Lower lobe of right lung (tissue), 2 donors: Measurements from ENCODE around the gene MEGF11. TPM values are rescaled to one million over a fixed set of nuclear protein-coding genes. Genes with fewer than 3 reads are reported as not detected.

Experiments used
- ATAC-seq, 2 donors: fragments of 200-7000 bp; cut with Tn5 transposase; one replicate each; pipeline ENCODE4 v1.9.1; 2020 to 2022; ENCODE audit warnings: mild to moderate bottlenecking in 2 of 2, moderate library complexity in 2 of 2
- DNase-seq: peaks from one replicate; pipeline ENCODE4 v3.0.0-alpha.2; 2020
- H3K27ac ChIP-seq: fragments of 200-600 bp; one replicate; pipeline ENCODE4 v1.8.0; 2022
- H3K27me3 ChIP-seq: fragments of 200-600 bp; one replicate; pipeline ENCODE4 v1.8.0; 2022; ENCODE audit warnings: low read depth
- H3K36me3 ChIP-seq: fragments of 200-600 bp; one replicate; pipeline ENCODE4 v1.8.0; 2022; ENCODE audit warnings: mild to moderate bottlenecking
- H3K4me1 ChIP-seq: fragments of 200-600 bp; one replicate; pipeline ENCODE4 v1.8.0; 2022
- H3K4me3 ChIP-seq: fragments of 200-600 bp; one replicate; pipeline ENCODE4 v1.8.0; 2022; ENCODE audit warnings: mild to moderate bottlenecking
- H3K9me3 ChIP-seq: fragments of 200-600 bp; one replicate; pipeline ENCODE4 v1.8.0; 2022
- CTCF ChIP-seq: fragments of 200-600 bp; IDR thresholded peaks from one replicate; pipeline ENCODE4 v1.8.0; 2022; ENCODE audit warnings: antibody characterized with exemption, mild to moderate bottlenecking
- intact Hi-C: fragments of 100-400 bp; cut with DNase I; formaldehyde crosslinking; loops from one replicate; pipeline ENCODE4 v1.11.0; 2022
- total RNA-seq: library from RNA; stranded (reverse); fragmentation: NEBNext Ultra II Directional; extraction: Animal tissue kit (Norgen Biotek cat#: 25700); gene quantifications from one replicate; pipeline ENCODE4 v1.2.1, GENCODE V29; 2021
- donor health status: DM: no; HTN: yes; CAD: no; lungs with severe emphysema.

The MEGF11 gene
- total RNA-seq, 1 donor from 2014 or later: not detected

- ATAC-seq (no peak), DNase-seq (no peak)
- Histone ChIP-seq H3K9me3 (no peaks in the 10 kb centered on the region), H3K4me3 (no peak overlapping the region), H3K27ac (no peak overlapping the region), H3K27me3 (peaks cover 8% of the 10 kb centered on the region), H3K4me1 (no peaks in the 10 kb centered on the region), H3K36me3 (no peaks in the 10 kb centered on the region)
- intact Hi-C loops: no loop called here
- TF ChIP-seq CTCF: no peak
Measured at GRCh38 chr15:66030650-66031049, 222.9 kb downstream of the MEGF11 start.

- intact Hi-C loops: no loop called here
- Histone ChIP-seq H3K4me1 (no peaks in the 10 kb centered on the region), H3K27ac (no peak overlapping the region), H3K36me3 (no peaks in the 10 kb centered on the region), H3K4me3 (no peak overlapping the region), H3K27me3 (peaks cover 12% of the 10 kb centered on the region), H3K9me3 (no peaks in the 10 kb centered on the region)
- no peak for DNase-seq
- no peak for TF ChIP-seq CTCF
- no peak for ATAC-seq
Measured at GRCh38 chr15:66029650-66030049, 223.9 kb downstream of the MEGF11 start.

GRCh38 chr15:66027268-66027805 is 226.2 kb downstream of the MEGF11 start:
- no peak for TF ChIP-seq CTCF
- Histone ChIP-seq H3K4me3 (no peak overlapping the region), H3K4me1 (no peaks in the 10 kb centered on the region), H3K27ac (no peak overlapping the region), H3K36me3 (no peaks in the 10 kb centered on the region), H3K9me3 (no peaks in the 10 kb centered on the region), H3K27me3 (peaks cover 18% of the 10 kb centered on the region)
- ATAC-seq: no peak
- no peak for DNase-seq
- intact Hi-C loops: no loop called here

- DNase-seq: no peak
- Histone ChIP-seq H3K36me3 (no peaks in the 10 kb centered on the region), H3K4me3 (no peak overlapping the region), H3K27ac (no peak overlapping the region), H3K9me3 (no peaks in the 10 kb centered on the region), H3K27me3 (peaks cover 18% of the 10 kb centered on the region), H3K4me1 (no peaks in the 10 kb centered on the region)
- ATAC-seq: no peak
- intact Hi-C loops: no loop called here
- no peak for TF ChIP-seq CTCF
Measured at GRCh38 chr15:66025972-66026371, 227.6 kb downstream of the MEGF11 start.

GRCh38 chr15:66025015-66025452 is 228.5 kb downstream of the MEGF11 start:
- H3K9me3 ChIP-seq: no peaks in the 10 kb centered on the region
- TF ChIP-seq CTCF: no peak
- no peaks in the 10 kb centered on the region for H3K4me1 ChIP-seq
- no peak overlapping the region for H3K27ac ChIP-seq
- DNase-seq: no peak
- H3K4me3 ChIP-seq: no peak overlapping the region
- peaks cover 18% of the 10 kb centered on the region for H3K27me3 ChIP-seq
- H3K36me3 ChIP-seq: no peaks in the 10 kb centered on the region
- no peak for ATAC-seq
- intact Hi-C loops: no loop called here
